HS-27A (cell line): ENCODE measurements around the gene RRBP1.

Source experiments
- DNase-seq: peaks from one replicate; pipeline ENCODE4 v3.0.0-alpha.2; 2012; ENCODE audit warnings: low read depth, missing footprints

RRBP1 gene

GRCh38 chr20:17621229-17621968, 60.6 kb downstream of the RRBP1 start:
- DNase-seq, result no peak

DNA sequence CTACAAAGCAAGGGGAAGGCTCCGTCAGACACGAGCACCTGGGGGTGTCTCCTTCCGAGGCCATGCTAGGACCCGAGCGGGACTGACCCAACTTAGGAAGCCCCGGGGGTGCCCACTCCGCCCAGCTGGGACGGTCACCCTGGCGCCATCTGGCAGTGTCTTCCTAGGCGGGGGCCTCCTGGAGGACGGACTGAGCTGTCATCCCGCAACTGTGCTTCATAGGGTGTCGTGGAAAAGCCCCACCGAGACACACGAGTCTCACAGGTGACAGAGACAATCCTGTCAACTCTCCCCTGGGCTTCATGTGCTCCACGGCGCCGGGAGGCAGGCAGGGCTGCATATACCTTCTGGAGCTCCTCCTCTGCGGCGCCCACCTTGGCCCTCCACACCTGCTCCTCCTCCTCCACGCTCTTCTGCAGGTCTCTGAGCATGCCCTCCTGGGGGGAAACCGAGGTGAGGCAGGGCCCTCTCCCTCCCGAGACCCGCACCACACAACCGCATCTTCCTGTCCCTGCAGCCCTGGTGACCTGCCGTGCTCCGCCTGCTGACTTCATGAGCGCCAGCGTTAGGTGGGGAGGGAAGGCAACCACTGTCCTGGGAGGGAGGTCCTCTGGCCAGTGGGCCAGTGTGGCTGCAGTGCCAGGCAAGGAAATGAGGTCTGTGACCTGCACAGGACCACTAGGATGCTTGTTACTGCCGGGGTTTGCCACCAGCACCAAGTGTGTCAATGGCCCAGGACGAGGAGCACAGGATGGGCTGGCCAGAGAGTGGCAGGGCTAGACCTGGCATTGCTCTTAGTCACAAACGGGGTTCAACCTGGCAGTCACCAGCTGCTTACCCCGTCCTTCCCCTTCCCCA, 61.4 kb downstream of the RRBP1 start:
- no peak for DNase-seq

DNA sequence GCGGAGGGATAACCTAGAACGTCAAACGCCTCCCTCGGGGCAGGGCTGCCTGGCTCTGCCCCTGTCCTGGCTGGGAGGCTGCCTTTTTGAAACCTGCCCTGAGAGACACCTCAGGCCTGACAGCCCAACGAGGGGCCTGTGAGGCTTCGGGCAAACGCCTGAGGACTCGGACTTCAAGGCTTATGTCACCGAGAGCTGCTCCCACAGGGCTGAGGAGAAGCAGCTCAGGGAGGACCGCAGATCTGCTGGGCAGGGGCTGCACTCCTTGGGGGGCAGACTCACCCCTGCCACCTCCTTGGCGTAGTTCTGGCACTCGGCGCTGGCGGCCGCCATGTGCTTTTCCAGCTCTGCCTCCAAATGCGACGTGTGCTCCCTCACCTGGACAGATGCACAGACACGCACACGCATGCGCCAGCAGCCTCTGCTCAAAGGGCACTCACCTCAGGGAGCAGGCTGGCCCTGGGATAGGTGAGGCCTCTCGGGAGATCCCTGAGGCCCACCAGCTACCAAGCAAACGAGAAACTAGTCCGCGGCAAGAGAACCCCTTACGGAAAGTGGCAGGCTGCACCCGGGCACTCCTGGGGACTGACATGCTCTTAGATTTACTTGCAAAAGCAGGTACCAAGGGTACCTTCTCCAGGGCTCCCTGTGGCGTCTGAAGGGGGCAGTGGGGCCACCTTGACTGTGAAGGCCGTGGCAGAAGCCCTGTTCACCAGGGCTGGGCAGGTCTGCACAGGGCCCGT, 62.5 kb downstream of the RRBP1 start:
- no peak for DNase-seq

GRCh38 chr20:17618673-17619013, 63.4 kb downstream of the RRBP1 start:
- no peak for DNase-seq

DNA sequence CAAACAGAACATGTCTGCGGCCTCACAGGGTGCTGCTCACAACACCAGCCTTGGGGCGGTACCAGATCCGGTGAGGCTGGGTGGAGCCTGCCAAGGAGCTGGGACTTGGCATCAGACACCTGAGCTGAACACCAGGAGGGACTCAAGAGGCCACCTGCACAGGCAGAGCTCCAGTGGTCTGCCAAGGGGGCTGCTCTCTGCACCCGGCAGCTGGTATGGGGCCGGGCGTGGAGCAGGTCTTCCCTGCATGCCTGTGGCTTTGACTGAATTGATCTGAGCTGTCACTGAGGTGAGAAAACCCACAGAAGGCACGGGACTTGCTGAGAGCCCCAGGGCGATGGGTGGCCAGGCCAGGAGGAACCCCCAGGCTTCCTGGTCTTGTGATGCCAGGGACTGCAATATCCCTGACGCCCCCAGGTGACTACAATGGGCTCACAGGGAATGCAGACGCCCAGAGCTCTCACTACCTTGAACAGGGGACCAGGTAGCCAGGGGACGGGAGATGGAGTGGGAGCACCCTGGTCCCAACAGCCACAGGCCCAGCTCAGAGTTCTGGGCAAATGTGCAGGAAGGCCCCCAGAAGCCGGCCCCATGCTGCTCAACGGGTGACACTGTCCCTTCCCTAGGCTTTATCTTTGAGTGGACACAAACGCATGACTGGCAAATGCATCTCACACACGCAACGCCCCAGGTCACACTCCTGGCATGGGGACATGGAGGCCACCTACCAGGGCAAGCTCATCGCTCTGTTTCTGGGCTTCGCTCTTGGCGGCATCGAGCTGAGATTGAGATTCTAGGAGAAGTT, 64.0 kb downstream of the RRBP1 start:
- no peak for DNase-seq

GRCh38 chr20:17617212-17617867, 64.7 kb downstream of the RRBP1 start:
- DNase-seq, result no peak

DNA sequence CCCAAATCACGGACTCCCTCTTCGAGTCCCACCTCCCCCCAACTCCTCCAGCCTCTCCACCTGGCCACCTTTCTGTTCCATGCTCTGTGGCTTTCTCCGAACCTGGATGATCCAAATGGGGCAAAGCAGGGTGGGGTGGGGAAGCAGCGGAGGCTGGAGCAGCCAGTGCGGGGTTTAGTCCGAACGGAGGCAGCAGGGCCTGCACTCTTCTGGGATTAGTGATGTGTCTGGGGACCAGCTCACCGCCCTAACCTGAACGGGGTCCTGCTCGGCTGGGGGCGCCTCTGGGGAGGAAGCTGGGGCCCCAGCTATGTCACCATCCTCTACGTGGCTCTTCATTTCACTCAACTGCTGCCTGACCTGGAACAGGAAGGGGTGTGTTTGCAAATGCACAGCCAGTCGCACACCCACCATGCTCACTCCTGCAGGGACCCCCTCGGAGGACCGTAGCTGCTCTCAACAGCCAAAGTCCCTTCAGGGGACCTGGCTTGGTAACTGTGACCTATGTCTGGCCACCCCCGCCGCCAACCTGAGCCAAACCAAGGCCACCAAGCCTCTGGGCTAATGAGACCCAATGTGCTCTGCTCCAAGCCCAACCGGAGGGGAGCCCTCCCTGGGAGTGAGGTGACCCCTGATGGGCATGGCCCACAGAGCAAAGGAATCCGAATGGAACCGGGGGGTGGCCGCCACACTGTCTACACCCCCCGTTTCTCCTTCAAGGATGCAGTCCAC, 65.4 kb downstream of the RRBP1 start:
- DNase-seq, result no peak

DNA sequence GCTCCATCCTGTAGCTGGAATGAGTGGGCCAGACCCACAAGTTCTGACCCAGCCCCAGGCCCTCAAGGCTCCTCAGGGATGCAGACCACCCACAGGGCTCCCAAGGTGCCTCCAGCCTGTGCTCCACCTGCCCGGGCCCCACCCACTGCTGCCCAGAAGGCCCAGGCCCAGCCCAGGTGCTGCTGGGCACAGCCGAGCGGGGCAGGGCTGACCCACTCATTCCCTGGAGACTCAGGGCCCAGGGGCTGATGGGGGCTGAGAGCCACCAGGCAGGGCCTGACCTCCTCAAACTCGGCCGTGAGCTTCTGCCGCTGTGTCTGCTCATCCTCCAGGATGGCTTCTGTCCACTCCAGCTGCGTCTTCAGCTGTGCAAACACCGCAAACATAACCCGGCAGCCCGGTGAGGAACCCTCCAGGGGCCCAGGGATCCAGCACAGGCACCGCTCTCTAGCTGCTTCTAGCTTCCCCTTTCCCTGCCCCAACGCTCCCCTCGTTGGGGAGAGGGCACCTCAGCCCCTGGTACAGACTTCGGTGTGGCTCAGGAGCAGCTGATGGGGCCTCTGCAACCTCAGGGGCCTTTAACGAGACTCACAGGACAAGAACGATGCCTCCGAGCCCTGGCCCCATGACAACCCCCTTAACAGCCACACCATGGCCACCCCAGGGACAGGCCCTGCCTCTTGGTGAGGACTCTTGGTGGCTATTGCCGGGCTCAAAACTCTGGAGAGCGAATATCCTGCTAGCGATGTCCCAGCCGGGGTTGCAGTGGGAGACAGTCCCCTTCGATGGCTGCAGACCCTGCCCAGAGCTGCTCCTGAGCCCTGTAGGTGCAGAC, 66.2 kb downstream of the RRBP1 start:
- no peak for DNase-seq

GRCh38 chr20:17614812-17615644, 67.0 kb downstream of the RRBP1 start:
- no peak for DNase-seq

DNA sequence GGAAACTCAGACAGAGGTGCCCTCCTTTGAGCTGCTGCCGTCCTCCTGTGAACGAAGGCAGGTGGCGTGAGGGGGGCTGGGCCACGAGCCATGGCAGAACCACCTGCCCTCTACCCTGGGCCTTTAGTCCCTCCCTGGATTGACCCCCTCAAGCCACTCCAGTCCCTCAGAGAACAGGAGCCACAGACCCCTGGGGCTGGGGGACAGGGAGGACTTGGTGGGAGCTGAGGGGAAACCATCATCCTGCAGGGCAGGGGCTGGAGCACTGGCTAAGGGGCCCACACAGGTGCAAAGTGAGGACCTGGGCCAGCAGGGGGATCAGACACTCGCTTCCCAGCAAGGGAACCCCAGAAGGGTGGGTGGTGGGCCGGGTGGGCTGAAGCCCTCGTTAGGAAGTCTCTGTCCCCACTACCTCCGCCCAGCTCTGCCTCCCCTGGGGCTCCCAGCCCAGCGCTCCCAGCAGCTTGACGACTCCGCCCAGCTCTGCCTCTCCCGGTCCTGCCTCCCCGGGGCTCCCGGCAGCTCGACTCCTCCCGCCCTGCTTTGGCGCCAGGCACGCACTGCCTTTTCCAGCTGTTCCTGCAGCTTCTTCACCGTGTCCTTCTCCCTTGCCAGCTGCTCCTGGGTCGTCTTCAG, 67.7 kb downstream of the RRBP1 start:
- DNase-seq, result no peak

DNA sequence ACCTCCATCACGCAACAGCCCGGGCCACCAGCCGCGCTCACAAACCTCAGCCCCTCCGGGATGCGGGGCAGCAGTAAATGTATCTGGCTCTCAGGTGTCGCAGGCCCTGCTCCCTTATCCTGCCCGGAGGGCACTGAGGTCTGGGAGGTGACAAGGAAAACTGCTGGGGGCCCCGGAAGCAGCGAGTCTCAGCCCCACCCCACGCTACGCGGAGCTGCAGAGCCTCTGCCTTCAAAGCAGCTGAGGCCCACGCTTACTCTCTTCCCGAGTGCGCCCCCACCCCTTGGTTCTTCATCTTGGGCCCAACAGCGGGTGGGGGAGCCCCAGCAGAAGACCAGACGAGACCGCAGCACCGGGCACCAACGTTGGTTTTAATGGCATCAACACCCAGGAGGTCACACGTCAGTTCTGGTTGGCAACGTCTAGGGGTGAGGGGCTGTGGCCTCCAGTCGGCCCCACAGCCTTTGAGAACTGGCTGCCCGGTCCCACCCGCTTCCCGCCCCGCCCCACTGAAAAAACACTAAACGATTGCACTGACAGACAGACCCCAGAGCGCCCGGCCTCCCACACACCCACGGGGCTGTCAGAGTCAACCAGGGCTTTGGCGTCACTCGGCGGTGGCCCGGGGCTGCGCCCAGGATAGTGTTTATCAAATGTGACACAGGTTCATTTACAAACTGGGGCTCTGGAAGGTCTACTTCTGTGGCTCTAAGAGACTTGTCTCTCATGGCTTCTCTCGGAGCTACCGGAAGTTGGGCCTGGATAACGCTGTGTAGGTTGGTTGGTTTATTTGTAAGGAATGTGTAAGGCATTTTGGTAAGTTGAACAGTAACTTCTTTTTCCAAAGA, 68.5 kb downstream of the RRBP1 start:
- DNase-seq, result no peak

- no peak for DNase-seq
Observed at GRCh38 chr20:17612992-17613327, 69.1 kb downstream of the RRBP1 start.

GRCh38 chr20:17612287-17612991, 69.6 kb downstream of the RRBP1 start:
- no peak for DNase-seq

DNA sequence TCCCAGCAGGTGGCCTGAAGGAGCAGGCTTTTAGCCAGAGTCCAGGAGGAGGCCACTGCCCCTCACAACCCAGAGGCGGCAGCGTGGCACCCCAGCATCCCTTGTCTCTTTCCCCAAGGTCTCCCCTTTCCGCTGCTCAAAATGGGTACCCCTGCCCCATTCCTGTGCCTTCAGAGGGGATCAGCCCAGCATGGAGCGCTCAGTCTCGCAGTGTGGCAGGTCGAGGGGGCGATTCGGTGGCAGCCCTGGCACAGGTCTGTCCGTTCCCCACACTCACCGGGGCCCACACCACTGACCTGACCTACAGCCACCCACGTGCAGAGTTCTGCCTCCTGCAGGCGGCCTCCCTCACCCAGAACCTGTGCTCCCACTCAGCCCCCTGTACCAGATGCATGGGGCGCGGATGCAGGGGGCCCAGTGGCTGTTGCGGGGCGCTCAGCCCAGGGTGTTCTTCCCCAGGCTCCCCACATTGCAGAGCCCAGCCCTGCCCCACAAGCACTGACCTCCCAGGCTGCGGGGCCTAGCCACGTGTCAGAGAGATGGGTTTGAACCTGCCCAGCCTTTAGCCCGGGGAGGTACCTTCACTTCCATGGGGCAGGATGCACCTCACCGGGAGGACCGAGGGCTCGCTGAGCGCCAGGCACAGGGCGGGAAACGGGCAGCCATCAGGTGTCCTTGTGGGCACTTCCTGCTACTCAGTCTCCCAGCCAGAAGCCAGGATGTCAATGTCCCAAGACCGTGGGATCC, 70.3 kb downstream of the RRBP1 start:
- no peak for DNase-seq

DNA sequence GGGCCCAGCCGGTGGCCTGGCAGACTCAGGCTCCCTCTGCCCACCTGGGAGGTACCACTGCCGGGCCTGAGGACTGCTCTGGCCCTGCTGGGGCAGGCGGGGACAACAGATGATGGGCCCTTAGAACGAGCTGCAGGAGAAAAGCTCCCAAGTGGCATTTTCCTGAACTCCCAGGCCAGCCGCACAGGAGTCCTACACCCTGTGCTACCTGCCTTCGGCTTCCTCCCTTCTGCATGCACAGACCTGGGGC, 70.8 kb downstream of the RRBP1 start:
- DNase-seq, result no peak

DNA sequence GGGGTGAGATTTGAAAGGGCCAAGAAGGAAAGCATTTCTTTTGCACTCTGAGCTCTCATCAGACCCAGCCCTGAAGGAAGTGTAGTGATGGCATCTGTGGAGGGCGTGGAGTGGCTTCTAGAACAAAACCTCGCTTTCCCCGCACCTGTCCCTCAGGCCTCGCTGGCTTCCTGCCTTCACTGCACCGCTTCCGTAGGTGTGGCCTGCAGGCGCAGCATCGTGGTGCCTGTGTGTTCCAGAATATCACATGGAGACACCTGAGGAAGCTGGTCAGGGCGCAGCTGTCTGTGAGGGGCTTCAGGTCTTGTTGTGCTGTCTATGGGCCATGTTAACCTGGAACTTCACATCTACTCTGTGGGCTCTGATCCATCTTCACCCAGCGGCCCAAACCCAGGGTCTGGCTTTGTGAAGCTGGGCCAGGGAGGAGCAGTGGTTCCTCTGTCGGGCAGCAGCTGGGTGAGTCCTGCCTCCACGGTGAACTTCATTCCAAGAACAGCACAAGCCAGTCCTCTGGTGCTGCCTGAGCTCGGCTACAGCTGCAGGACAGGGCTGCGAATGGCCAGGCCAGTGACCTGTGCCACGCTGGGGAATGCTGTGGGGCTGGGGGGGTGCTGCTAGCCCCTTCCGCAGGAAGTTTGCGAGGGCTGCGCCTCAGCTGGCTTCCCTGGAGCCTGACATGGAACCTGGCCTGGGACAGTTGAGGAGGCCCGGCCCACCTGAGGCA, 71.3 kb downstream of the RRBP1 start:
- no peak for DNase-seq
